SK-N-SH (cell line): ENCODE data around the gene PRKG1. TPM values are rescaled to one million over a fixed set of nuclear protein-coding genes. Genes with fewer than 3 reads are reported as not detected.

Source experiments
- CTCF ChIA-PET: fragments of 300-600, 350-600 bp; formaldehyde crosslinking; extraction: SDS; loops from one replicate; lab custom pipeline; 2021; lab: Yijun Ruan, JAX
- POLR2A ChIA-PET: fragments of 350-600 bp; sonication (Branson Sonifier 250); formaldehyde crosslinking; extraction: SDS; loops from one replicate; lab custom pipeline; 2020; ENCODE audit warnings: antibody characterized with exemption, inconsistent platforms; lab: Yijun Ruan, JAX
- DNase-seq: peaks from one replicate; pipeline ENCODE4 v3.0.0; 2012
- H2AFZ ChIP-seq: fragments of 200-600 bp; sonication (generic); 2 replicates; pipeline ENCODE4 v1.8.1; 2016; ENCODE audit warnings: antibody characterized with exemption, mild to moderate bottlenecking, low read depth
- H3F3A ChIP-seq: fragments of 200-600 bp; sonication (generic); replicated peaks from 2 replicates; pipeline ENCODE3; 2016; ENCODE audit warnings: antibody characterized with exemption, mild to moderate bottlenecking; ENCODE audit not compliant: insufficient read depth
- H3K27ac ChIP-seq, 2 experiments: fragments of 200-500 bp in 1 of 2; fragments of 200-600 bp in 1 of 2; sonication (Bioruptor generic) in 1 of 2; sonication (generic), shearing (Covaris generic) in 1 of 2; 2 replicates each; pipeline versions ENCODE4 v1.5.1 to v1.6.1; 2014 to 2016; ENCODE audit warnings: low read depth in 2 of 2, inconsistent platforms in 1 of 2, low read length in 1 of 2, mild to moderate bottlenecking in 1 of 2, mixed read lengths in 1 of 2
- H3K27me3 ChIP-seq: fragments of 200-600 bp; sonication (generic), shearing (Covaris generic); 2 replicates; pipeline ENCODE4 v1.6.1; 2016; ENCODE audit warnings: mixed run types; ENCODE audit not compliant: insufficient read depth
- H3K36me3 ChIP-seq, 2 experiments: fragments of 200-500 bp in 1 of 2; fragments of 200-600 bp in 1 of 2; sonication (Bioruptor generic) in 1 of 2; sonication (generic) in 1 of 2; replicated peaks in 1 of 2; 2 replicates each; pipeline versions ENCODE3 to v1.5.1; 2014 to 2016; ENCODE audit warnings: low read length in 1 of 2, mild to moderate bottlenecking in 1 of 2; ENCODE audit not compliant: insufficient read depth in 2 of 2, control insufficient read depth in 1 of 2
- H3K4me1 ChIP-seq, 2 experiments: fragments of 200-500 bp in 1 of 2; fragments of 200-600 bp in 1 of 2; sonication (Bioruptor generic) in 1 of 2; sonication (generic), shearing (Covaris generic) in 1 of 2; 2 replicates each; pipeline versions ENCODE4 v1.5.1 to v1.6.1; 2014 to 2016; ENCODE audit warnings: low read depth in 1 of 2, low read length in 1 of 2, mixed run types in 1 of 2; ENCODE audit not compliant: insufficient read depth in 2 of 2, control insufficient read depth in 1 of 2
- H3K4me2 ChIP-seq: fragments of 200-600 bp; sonication (generic), shearing (Covaris generic); 2 replicates; pipeline ENCODE4 v1.6.1; 2017; ENCODE audit warnings: mixed run types
- H3K4me3 ChIP-seq, 2 experiments: fragments of 200-500 bp in 1 of 2; fragments of 200-600 bp in 1 of 2; sonication (Bioruptor generic) in 1 of 2; sonication (generic), shearing (Covaris generic) in 1 of 2; 2 replicates each; pipeline versions ENCODE4 v1.5.1 to v1.8.1; 2014 to 2016; ENCODE audit warnings: low read depth in 2 of 2, inconsistent platforms in 1 of 2, low read length in 1 of 2, mild to moderate bottlenecking in 1 of 2, mixed read lengths in 1 of 2, moderate library complexity in 1 of 2
- H3K79me2 ChIP-seq: fragments of 200-600 bp; sonication (generic); 2 replicates; pipeline ENCODE4 v1.8.1; 2017; ENCODE audit warnings: mild to moderate bottlenecking; ENCODE audit not compliant: insufficient read depth
- H3K9ac ChIP-seq: fragments of 200-600 bp; sonication (generic); 2 replicates; pipeline ENCODE4 v1.6.1; 2017; ENCODE audit warnings: mixed run types
- H3K9me2 ChIP-seq: fragments of 200-600 bp; sonication (generic); 2 replicates; pipeline ENCODE4 v1.6.1; 2017; ENCODE audit warnings: mixed run types
- H3K9me3 ChIP-seq: fragments of 200-600 bp; sonication (generic); 2 replicates; pipeline ENCODE4 v1.6.1; 2017; ENCODE audit warnings: mixed run types, mild to moderate bottlenecking, moderate library complexity
- H4K20me1 ChIP-seq: fragments of 200-600 bp; sonication (generic); 2 replicates; pipeline ENCODE4 v1.6.1; 2017; ENCODE audit warnings: mild to moderate bottlenecking, mixed run types; ENCODE audit not compliant: insufficient read depth
- CHD2 ChIP-seq: fragments of 150-350 bp; IDR thresholded peaks from 2 replicates; pipeline ENCODE4 v1.6.1; 2018; ENCODE audit warnings: low read length; ENCODE audit not compliant: partially characterized antibody
- EP300 ChIP-seq, 2 experiments: IDR thresholded peaks; 2 replicates each; pipeline versions ENCODE4 v1.4.0 to v1.6.1; 2012; ENCODE audit warnings: borderline replicate concordance in 1 of 2, low read depth in 1 of 2, low read length in 1 of 2
- EZH2phosphoT487 ChIP-seq: fragments of 200-600 bp; sonication (generic); IDR thresholded peaks from 2 replicates; pipeline ENCODE4 v1.6.1; 2017; ENCODE audit warnings: low read depth, mixed run types, mild to moderate bottlenecking, antibody characterized with exemption, moderate library complexity, borderline replicate concordance
- FOXM1 ChIP-seq: IDR thresholded peaks from 2 replicates; pipeline ENCODE4 v1.4.0; 2012; ENCODE audit warnings: low read depth, mild to moderate bottlenecking
- JUND ChIP-seq: IDR thresholded peaks from 2 replicates; pipeline ENCODE4 v1.4.0; 2012
- MAX ChIP-seq: IDR thresholded peaks from 2 replicates; pipeline ENCODE4 v1.4.0; 2012; ENCODE audit warnings: low read depth
- MEF2A ChIP-seq: IDR thresholded peaks from 2 replicates; pipeline ENCODE4 v1.4.0; 2012; ENCODE audit warnings: low read depth, borderline replicate concordance
- MXI1 ChIP-seq: IDR thresholded peaks from 2 replicates; pipeline ENCODE4 v1.6.1; 2012; ENCODE audit warnings: mild to moderate bottlenecking, low read depth, low read length, improper control_type of control experiment
- NFIC ChIP-seq: IDR thresholded peaks from 2 replicates; pipeline ENCODE4 v1.4.0; 2012; ENCODE audit warnings: borderline replicate concordance
- NRF1 ChIP-seq: IDR thresholded peaks from 2 replicates; pipeline ENCODE4 v1.6.1; 2012; ENCODE audit warnings: low read depth, mild to moderate bottlenecking, low read length
- PBX3 ChIP-seq: IDR thresholded peaks from 2 replicates; pipeline ENCODE4; 2012
- RCOR1 ChIP-seq: fragments of 150-350 bp; IDR thresholded peaks from 2 replicates; pipeline ENCODE4 v1.6.1; 2017; ENCODE audit warnings: antibody characterized with exemption, low read length
- TAF1 ChIP-seq: IDR thresholded peaks from 2 replicates; pipeline ENCODE4 v1.6.1; 2012; ENCODE audit warnings: low read depth, mild to moderate bottlenecking, low read length, moderate library complexity, borderline replicate concordance
- TCF12 ChIP-seq: IDR thresholded peaks from 2 replicates; pipeline ENCODE4 v1.4.0; 2012
- USF1 ChIP-seq: IDR thresholded peaks from 2 replicates; pipeline ENCODE4 v1.4.0; 2012; ENCODE audit warnings: low read depth, borderline replicate concordance
- YY1 ChIP-seq: IDR thresholded peaks from 2 replicates; pipeline ENCODE4 v1.4.0; 2012; ENCODE audit warnings: low read depth, mild to moderate bottlenecking
- WGBS: methylation state at CpG from one replicate; pipeline ENCODE4 v1.1.6; 2017; ENCODE audit warnings: low lambda C conversion rate; 5-methylcytosine and 5-hydroxymethylcytosine counted together
- polyA plus RNA-seq, 3 experiments: library from polyadenylated mRNA; depleted of rRNA; stranded (reverse); fragments of >200 nt; gene quantifications; 2 replicates each; pipeline ENCODE4 v1.2.3, GENCODE V29; 2012
- TF ChIP-seq, protein P1 (sequence below): IDR thresholded peaks from 2 replicates; pipeline ENCODE4 v1.6.1; 2012; ENCODE audit warnings: mild to moderate bottlenecking, low read depth, low read length, moderate library complexity

The PRKG1 gene
- polyA plus RNA-seq, 1 of the 3 experiments (the other 2 are of a cell fraction), result 4.1 TPM

- no peak overlapping the region for H3K9ac ChIP-seq
- no peaks in the 10 kb centered on the region for H3K36me3 ChIP-seq
- no peaks in the 10 kb centered on the region for H3F3A ChIP-seq
- no peak overlapping the region for H2AFZ ChIP-seq
- H3K4me2 ChIP-seq, result no peak overlapping the region
- no peaks in the 10 kb centered on the region for H3K9me3 ChIP-seq
- no peak for TF ChIP-seq TCF12
- TF ChIP-seq RCOR1, result no peak
- TF ChIP-seq EZH2phosphoT487, result no peak
- TF ChIP-seq USF1, result no peak
- no peak for TF ChIP-seq MAX
- no peak for TF ChIP-seq YY1
- TF ChIP-seq FOXM1, result no peak
- TF ChIP-seq NFIC, result no peak
- no peak for TF ChIP-seq MXI1
- no peak for TF ChIP-seq MEF2A
- TF ChIP-seq, protein P1, sequence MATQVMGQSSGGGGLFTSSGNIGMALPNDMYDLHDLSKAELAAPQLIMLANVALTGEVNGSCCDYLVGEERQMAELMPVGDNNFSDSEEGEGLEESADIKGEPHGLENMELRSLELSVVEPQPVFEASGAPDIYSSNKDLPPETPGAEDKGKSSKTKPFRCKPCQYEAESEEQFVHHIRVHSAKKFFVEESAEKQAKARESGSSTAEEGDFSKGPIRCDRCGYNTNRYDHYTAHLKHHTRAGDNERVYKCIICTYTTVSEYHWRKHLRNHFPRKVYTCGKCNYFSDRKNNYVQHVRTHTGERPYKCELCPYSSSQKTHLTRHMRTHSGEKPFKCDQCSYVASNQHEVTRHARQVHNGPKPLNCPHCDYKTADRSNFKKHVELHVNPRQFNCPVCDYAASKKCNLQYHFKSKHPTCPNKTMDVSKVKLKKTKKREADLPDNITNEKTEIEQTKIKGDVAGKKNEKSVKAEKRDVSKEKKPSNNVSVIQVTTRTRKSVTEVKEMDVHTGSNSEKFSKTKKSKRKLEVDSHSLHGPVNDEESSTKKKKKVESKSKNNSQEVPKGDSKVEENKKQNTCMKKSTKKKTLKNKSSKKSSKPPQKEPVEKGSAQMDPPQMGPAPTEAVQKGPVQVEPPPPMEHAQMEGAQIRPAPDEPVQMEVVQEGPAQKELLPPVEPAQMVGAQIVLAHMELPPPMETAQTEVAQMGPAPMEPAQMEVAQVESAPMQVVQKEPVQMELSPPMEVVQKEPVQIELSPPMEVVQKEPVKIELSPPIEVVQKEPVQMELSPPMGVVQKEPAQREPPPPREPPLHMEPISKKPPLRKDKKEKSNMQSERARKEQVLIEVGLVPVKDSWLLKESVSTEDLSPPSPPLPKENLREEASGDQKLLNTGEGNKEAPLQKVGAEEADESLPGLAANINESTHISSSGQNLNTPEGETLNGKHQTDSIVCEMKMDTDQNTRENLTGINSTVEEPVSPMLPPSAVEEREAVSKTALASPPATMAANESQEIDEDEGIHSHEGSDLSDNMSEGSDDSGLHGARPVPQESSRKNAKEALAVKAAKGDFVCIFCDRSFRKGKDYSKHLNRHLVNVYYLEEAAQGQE, result no peak
- TF ChIP-seq JUND, result no peak
- no peak for TF ChIP-seq TAF1
- TF ChIP-seq EP300 (IDR thresholded peaks at IDR 0.05; ENCODE audit: borderline replicate concordance in 1 of 2, low read depth in 1 of 2, low read length in 1 of 2), result no peak
- peaks cover 0 to 3% of the 10 kb centered on the region in 2 experiments; a peak in 2 of 4 replicates for H3K4me1 ChIP-seq
- no peaks in the 10 kb centered on the region for H4K20me1 ChIP-seq
- H3K9me2 ChIP-seq, result no peaks in the 10 kb centered on the region
- POLR2A ChIA-PET, result no interaction called here
- H3K27me3 ChIP-seq, result no peaks in the 10 kb centered on the region
- CTCF ChIA-PET, result interaction anchor here (0.9 to 2.5 kb wide), 4 partner anchors 14 to 450 kb away, joined by 3 to 13 read pairs (median 4); no protein-coding TSS in a partner anchor
- no peak overlapping the region for H3K4me3 ChIP-seq
- DNase-seq, result no peak
- WGBS, result 79% methylated on average over 4 of the region's 4 CpGs
- no peak overlapping the region for H3K27ac ChIP-seq
- H3K79me2 ChIP-seq, result no peaks in the 10 kb centered on the region
These were observed 348.8 kb downstream of the PRKG1 start for GRCh38 chr10:51423121-51423452.

DNA sequence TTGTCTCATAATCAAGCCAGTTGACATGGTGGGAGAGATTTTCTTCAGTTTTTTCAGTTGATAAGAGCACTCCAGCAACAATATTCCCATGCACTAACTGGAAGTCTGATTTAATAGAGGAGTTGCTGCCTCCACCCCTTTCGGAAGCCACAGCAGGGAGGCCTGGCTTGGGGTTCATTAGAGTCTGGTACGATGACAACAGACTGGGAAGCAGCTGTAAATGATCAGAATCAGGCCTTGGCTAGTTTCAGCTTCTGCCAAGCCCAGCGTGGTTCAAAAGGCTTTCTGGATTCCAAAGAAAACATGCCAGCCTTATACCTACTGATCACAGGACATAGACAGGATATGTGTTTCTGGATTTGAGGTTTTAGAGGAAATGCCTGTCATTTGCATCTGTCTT lies 351.1 kb downstream of the PRKG1 start:
- Histone ChIP-seq H3K27me3 (no peaks in the 10 kb centered on the region), H3K9me2 (no peaks in the 10 kb centered on the region), H3K4me3 (no peak overlapping the region), H3K4me2 (no peak overlapping the region), H4K20me1 (no peaks in the 10 kb centered on the region), H3K9me3 (no peaks in the 10 kb centered on the region), H3K36me3 (no peaks in the 10 kb centered on the region), H3K4me1 (peaks cover 0 to 3% of the 10 kb centered on the region in 2 experiments; a peak in 2 of 4 replicates), H3K79me2 (no peaks in the 10 kb centered on the region), H2AFZ (no peak overlapping the region), H3K9ac (no peak overlapping the region), H3F3A (no peaks in the 10 kb centered on the region), H3K27ac (peak overlapping the region in 1 of 2 experiments; percentile 67; a peak in 1 of 4 replicates)
- TF ChIP-seq NFIC, result peak; percentile 23; the same call in 1 of the 2 replicates
- no peak for TF ChIP-seq NRF1
- TF ChIP-seq TAF1, result no peak
- TF ChIP-seq TCF12, result peak; percentile 63
- TF ChIP-seq PBX3, result peak; percentile 18; the same call in 1 of the 2 replicates
- TF ChIP-seq CHD2, result peak; percentile 36
- POLR2A ChIA-PET, result no interaction called here
- DNase-seq, result peak; percentile 3
- 25% methylated on average over 3 of the region's 3 CpGs for WGBS
- CTCF ChIA-PET, result interaction anchor here (1.3 to 1.8 kb wide), 2 partner anchors 36 to 362 kb away, joined by 3 to 5 read pairs; no protein-coding TSS in a partner anchor
